OCI-LY1 (cell line): Measurements from ENCODE around the gene CERS6.

Experiments used
- EZH2 ChIP-seq: fragments of 200-600 bp; sonication (generic), shearing (Covaris generic); IDR thresholded peaks from 2 replicates; pipeline ENCODE4 v1.8.0; 2017; ENCODE audit warnings: borderline replicate concordance, mixed run types, mild to moderate bottlenecking, antibody characterized with exemption, low read length, moderate library complexity, mixed read lengths
- TF ChIP-seq, protein P1 (sequence below): fragments of 200-600 bp; sonication (generic), shearing (Covaris generic); IDR thresholded peaks from 2 replicates; pipeline ENCODE4 v1.5.1; 2017; ENCODE audit warnings: mild to moderate bottlenecking, antibody characterized with exemption, low read length, moderate library complexity, mixed read lengths

DNA sequence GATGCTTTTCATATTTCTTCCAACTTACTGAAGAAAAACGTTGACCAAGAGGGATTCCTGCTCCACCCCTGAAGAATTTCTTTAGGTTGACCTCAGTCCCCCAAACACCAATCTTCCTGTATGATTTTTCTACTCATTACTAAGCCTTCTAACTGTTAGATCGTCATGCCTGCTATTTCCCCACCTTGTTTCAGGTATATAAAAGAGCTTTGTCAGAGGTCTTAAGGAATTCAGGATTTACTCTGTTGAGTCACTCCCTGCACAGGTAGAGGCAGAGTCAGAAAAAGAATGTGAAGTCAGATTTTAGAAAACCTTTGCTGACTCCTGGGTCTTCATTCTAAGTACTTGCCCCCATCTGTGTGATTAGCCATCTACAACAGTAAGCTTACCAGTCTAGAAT, 262.6 kb downstream of the CERS6 start:
- TF ChIP-seq, protein P1, sequence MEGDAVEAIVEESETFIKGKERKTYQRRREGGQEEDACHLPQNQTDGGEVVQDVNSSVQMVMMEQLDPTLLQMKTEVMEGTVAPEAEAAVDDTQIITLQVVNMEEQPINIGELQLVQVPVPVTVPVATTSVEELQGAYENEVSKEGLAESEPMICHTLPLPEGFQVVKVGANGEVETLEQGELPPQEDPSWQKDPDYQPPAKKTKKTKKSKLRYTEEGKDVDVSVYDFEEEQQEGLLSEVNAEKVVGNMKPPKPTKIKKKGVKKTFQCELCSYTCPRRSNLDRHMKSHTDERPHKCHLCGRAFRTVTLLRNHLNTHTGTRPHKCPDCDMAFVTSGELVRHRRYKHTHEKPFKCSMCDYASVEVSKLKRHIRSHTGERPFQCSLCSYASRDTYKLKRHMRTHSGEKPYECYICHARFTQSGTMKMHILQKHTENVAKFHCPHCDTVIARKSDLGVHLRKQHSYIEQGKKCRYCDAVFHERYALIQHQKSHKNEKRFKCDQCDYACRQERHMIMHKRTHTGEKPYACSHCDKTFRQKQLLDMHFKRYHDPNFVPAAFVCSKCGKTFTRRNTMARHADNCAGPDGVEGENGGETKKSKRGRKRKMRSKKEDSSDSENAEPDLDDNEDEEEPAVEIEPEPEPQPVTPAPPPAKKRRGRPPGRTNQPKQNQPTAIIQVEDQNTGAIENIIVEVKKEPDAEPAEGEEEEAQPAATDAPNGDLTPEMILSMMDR = no peak
- no peak for TF ChIP-seq EZH2
